Gastrocnemius medialis (tissue), 4 donors: ENCODE data around the gene POLD2.

Experiments
- POLR2A ChIP-seq, 2 donors: fragments of 450-650 bp; IDR thresholded peaks; one replicate each; pipeline ENCODE4 v1.6.1; 2017; ENCODE audit warnings: antibody characterized with exemption in 2 of 2, mild to moderate bottlenecking in 2 of 2, moderate library complexity in 2 of 2
- TF ChIP-seq, protein P1 (sequence below), 5 experiments: fragments of 450-650 bp in 3 of 5; fragments of 200-600 bp in 2 of 5; sonication (generic) in 2 of 5; IDR thresholded peaks in 4 of 5; conservative IDR thresholded peaks in 1 of 5; 1 replicate in 4 of 5; 2 replicates in 1 of 5; pipeline ENCODE4 v1.5.1; 2016 to 2019; ENCODE audit warnings: antibody characterized with exemption in 5 of 5, mild to moderate bottlenecking in 3 of 5, moderate library complexity in 3 of 5

DNA sequence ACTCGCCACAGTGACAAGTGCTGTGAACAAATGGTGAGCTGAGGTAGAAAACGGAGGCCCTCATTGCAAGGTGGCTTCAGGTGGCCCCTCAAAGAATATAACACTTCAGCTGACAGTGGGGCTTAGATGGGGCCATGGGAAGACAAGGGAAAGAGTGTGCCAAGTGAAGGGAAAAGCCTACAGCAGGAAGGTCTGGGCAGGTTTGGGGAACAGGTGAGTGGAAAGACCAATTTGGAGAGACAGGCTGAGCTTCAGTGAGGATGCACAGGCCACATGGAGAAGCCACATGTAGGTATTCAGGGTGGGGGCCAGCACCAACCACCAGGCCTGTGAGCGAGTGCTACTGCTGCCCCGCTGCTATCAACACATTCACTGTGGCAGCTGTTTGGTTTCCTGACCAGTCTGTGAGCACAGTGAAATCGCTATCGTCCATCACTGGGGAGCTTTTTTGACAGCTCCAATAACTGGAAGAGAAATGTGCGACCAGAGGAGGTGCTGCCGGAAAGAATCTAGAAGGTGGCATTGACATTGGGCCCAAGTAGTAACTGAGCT lies 3.4 kb downstream of the POLD2 start:
- no peak for TF ChIP-seq POLR2A (IDR thresholded peaks at IDR 0.05)
- TF ChIP-seq, protein P1, sequence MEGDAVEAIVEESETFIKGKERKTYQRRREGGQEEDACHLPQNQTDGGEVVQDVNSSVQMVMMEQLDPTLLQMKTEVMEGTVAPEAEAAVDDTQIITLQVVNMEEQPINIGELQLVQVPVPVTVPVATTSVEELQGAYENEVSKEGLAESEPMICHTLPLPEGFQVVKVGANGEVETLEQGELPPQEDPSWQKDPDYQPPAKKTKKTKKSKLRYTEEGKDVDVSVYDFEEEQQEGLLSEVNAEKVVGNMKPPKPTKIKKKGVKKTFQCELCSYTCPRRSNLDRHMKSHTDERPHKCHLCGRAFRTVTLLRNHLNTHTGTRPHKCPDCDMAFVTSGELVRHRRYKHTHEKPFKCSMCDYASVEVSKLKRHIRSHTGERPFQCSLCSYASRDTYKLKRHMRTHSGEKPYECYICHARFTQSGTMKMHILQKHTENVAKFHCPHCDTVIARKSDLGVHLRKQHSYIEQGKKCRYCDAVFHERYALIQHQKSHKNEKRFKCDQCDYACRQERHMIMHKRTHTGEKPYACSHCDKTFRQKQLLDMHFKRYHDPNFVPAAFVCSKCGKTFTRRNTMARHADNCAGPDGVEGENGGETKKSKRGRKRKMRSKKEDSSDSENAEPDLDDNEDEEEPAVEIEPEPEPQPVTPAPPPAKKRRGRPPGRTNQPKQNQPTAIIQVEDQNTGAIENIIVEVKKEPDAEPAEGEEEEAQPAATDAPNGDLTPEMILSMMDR (IDR thresholded peaks at IDR 0.05 in 4 of 5, conservative IDR thresholded peaks at IDR 0.05 in 1 of 5): no peak
